Stimulated activated CD8-positive, alpha-beta memory T cell treated with anti-CD3 and anti-CD28 coated beads, Interleukin-7, amount 100 ng/mL, for 4 hours (primary cell): ENCODE results near the gene BUD23.
"Not testable (repeated sequence)": the region's sequence is repeated elsewhere in the genome, so short reads cannot be mapped to it uniquely, and the experiment has no call there.

Source experiments
- DNase-seq, 2 donors: peaks; one replicate each; pipeline ENCODE4 v3.0.0-alpha.2; 2020; ENCODE audit warnings: low read depth in 2 of 2

Gene BUD23

DNA sequence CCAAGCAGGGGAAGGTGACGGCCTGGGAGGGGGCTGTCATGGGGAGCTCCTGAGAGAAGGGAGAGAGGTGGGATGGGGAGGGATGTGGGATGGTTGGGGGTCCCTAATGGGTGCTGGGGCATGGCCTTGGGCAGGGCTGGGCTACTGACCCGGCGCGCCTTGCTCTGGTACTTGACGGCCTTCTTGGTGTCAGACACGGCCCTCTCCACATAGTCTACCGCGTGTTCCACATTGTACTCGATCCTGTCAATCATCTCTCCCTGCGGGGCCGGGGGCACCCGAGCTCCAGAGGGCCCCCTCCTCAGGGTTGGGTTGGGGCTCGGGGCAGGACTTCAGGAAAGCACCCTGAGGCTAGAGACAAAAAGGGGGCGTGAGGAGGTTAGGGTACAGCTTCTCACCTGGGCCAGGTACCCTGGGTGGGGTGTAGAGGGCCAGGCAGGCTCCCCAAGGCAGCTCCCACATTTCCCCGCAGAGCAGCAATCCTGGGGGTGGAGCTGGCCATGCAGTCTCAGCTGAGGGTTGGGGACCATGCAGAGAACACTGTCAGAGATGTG is 17.3 kb downstream of the BUD23 start:
- no peak for DNase-seq

DNA sequence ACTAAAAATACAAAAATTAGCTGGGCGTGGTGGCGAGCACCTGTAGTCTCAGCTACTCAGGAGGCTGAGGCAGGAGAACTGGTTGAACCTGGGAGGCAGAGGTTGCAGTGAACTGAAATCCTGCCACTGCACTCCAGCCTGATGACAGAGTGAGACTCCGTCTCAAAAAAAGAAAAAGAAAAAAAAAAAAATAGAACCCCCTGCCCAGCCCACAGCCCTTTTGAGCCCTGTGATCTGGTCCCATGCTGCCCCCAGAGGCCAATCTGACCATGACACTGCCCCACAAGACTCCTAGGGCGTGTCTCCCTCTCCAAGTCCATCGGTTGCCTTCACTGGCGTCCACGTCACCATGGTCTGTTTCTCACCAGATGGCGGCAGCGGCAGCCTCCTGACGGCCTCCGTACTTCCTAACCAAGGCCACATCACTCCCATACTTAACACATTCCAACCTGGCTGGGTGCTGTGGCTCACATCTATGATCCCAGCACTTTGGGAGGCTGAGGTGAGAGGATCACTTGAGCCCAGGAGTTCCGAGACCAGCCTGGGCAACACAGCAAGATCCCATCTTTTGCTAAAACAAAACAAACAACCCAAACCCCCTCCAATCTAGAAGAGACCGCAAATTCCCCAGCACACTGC is 18.1 kb downstream of the BUD23 start:
- DNase-seq, result no peak

DNA sequence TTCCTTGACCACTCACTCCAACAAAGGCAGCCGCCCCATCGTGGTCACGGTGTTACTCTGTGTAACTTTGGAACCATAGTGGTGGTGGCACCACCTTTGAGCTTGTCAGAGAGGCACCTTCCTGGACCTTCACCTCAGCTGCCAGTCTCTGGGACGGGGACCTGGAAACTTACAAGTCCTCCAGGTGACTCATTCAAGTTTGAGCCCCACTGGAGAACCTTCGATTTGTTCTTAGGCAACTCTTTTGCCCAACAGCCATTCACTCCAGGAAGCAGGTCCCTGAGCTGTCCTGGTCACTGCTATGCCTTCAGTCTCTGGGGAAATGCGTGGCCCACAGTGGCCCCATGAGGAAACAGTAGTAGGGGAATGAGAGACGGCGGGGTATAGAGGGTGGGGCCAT is 18.8 kb downstream of the BUD23 start:
- DNase-seq, result no peak

DNA sequence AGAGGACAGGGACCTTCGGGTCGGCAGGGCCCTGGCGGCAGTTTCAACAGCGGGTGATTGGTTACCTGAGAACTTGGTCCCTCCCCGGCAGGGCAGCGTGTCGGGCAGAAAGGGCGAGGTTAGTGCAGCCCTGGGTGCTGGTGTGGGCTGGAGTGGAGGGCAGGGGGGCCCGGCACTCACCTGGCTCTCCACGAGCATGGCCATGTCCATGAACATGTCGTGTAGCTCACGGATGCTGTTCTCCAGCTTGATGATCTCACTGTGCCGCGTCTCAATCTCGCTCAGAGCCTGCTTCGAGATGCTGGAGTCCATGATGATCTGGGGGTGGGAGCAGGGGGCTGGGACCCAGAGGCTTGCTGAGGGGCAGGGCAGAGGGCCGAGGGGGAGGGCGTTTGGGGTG is 19.3 kb downstream of the BUD23 start:
- DNase-seq, result no peak

DNA sequence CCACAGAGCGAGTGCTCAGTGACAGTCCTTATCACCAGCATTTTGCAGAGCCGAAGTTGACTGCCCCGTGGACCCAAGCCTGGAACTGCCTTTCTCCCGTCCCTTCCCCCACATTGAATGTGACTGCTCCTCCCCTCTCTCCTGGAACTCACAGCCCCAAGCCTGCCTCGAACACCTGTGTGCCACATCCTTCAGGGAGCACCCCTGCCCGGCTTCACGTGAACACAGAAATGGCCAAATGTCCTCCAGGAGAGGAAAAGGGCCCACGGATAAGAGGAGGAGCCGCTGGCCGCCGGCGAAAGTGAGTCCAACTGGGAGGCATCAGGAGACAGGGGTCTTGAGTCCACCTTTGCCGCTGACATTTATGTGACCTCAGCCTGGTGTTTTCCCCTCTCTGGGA is 19.8 kb downstream of the BUD23 start:
- no peak for DNase-seq

DNA sequence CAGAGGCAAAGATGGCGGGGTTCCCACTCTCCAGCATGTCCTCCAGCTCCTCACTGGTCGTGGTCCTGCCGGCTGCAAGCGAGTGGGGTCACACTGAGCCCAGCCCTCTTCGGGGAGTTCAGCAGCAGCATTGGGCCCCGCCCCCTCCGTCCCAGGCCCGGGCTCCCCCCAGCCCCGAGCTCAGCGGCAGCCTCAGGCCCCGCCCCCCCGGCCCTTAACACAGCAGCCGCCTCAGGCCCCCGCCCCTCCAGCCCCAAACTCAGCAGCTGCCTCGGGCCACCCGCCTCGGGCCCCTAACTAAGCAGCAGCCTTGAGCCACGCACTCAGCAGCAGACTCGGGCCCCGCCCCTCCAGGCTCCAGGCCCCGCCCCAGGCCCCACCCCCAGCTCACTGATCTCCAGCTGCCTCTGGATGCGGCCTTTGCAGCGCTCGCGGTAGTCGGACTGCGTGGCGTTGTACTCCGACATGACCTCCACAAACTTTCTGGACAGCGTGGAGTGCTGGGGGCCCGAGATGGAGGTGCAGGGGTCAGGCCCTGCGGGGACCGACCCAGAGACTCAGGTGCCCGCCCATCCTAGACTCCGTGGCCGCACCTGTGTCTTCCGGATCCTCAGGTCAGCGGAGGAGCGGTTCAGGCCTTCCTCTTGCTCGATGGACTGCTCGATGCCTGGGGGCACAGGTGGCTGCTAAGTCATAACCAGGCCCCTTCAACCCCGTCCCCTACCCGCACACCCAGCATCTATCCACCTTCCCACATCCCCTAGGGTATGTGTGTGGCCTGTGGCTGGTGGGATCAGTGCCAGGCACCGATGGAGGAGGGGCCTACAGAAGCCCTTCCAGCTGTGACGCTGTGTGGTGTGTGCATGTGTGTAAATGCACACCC is 20.6 kb downstream of the BUD23 start:
- no peak for DNase-seq

DNA sequence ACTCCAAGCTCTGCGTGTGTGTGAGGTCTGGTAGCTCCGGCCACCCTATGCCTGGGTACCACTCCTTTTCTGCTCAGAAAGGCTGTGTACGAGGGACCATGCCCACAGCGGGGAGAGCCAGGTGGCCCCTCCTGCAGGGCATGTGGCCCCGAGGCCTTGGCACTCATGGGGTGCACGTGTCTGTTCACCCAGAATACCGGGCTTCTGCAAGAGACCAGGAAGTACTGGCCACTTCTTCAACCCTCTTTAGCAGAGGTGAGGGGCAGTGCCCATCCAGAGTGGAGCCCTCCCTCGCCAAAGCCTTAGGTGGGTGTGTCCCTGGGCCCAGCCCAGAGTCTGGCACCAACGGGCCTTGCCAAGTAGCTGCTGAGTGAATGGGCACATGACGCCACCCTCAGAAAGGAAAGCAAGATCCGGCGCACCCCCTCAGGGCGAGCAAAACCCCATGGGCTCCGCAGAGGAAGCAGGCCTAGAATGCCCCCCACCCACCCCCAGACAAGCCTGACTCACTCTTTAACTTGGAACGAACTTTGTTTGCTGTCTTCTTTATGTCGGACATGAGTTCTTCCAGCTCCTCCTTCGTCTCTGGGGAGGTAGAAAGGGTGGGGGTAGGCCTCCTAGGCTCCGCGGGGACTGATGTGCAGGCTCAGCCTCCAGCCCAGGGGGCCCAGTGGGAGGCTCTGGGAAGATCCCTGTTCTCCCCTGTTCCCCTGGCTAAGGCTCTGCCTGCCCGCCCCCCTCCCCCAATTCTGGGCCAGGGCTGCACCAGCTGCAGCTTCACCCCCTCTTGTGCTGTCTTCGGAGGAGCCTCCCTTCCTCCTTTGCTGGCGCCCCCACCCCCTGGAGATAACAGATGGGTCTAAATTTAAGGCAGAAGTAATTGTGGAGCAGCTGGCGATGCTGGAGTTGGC is 21.5 kb downstream of the BUD23 start:
- no peak for DNase-seq

DNA sequence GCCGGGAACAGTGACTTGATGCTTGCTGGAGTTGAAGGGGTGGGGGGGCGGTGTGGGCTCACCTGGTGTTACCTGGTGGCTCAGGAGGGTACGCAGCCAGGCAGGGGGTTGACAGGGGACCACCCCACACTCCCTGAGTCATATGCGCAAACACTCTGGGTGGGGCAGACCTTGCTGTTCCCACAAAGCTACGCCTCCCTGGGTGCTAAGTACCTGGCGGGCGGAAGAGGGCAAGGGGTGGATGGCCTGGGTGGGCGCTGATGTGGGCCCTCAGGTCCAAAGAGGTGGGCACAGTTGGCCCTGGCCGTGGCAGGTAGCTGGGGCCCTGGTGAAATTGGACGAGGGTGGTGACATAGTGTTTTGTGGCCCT is 22.1 kb downstream of the BUD23 start:
- DNase-seq, result no peak

DNA sequence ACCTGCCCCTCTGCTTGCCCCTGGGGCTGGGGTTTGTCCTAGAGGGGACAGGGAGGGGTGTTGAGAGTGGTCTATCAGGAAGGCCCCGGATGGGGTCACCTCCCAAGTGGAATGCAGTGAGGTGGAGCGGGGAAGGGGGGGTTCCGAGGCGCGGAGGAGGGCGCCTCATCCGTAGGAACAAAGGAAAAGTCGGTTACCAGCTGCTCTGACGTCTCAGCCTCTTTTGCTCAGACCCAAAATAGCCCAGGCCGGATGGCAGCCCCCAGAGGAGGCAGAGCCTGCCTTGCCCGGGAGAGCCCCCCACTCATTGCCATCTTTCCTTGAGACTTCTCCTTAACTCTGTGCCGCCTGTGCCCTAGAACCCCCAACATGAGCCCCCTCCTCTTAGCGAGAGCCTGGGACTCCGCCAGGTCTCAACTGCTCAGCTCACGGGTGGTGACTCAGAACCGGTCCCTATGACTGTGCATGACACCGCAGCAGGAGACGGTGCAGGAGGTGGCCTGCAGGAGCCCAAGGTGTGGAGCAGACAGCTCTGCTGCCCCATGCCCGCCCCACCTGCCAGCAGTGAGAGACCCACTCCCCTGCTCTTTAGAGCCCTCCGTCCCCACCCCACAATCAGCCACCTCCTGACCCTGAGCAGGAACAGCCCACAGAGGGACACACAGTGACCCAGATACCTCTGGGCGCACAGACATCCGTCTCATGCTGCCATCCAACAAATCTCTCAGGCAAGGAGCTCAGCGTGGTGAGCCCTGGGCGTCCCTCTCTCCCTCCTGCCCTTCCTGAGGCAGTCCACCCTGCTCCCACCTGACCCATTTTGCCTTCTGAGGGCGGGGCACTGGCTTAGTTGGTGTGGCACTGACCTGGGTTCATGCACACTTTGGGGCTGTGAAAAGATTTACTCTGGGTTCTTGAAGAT is 23.0 kb downstream of the BUD23 start:
- DNase-seq, result no peak

DNA sequence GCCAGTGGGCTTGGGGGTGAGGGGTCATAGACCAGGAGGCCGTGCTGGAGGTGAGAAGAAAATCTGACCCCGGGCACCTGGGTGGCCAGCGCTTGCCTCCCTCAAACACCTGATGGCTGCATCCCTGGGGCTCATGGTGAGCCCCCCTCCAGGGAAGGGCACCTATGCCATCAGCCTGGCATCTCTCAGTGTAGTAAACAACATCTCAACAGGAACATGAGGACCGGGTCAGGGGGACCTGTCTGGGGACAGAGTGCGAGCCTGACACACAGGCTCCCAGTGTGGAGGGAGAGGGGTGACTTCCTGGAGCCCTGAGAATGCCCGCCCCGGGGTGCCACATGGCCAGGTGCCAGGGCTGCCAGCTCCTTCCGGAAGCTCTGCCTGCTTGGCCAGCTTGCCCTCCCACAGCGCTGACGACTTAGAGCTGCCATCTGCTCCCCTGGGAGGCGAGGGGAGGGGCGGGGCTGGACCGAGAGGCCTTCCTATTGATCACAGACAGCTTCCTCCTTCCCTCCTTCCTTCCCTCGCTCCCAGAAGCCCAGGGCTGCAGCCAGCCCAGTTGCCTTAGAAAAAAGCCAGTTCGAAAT is 23.7 kb downstream of the BUD23 start:
- DNase-seq, result no peak

DNA sequence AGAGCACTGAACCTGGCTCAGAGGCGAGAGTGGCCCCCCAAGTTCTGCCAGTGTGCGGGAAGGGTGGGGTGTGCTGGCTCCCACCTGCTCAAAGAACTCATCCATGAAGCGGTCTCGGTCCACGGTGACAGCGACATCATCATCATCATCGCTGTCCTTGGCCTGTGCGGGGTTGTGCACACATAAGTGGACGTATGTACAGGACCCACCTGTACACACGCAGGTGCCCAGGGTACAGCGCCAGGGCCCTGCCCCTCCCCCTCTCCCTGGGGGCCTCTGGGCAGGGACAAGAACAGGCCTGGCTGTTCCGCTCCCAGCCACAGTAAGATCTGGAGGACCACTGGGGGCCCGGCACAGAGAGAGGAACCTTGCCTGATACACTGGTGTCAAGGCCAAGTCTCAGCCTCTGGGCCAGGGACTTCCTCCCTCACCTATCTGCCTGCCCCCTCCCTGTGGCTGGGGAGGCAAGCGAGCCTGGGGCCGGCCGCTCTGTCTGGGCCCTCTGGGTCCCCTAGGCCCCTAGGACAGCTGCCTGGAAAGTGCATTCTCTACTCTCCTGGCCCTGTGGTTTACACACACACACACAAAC is 25.7 kb downstream of the BUD23 start:
- no peak for DNase-seq

DNA sequence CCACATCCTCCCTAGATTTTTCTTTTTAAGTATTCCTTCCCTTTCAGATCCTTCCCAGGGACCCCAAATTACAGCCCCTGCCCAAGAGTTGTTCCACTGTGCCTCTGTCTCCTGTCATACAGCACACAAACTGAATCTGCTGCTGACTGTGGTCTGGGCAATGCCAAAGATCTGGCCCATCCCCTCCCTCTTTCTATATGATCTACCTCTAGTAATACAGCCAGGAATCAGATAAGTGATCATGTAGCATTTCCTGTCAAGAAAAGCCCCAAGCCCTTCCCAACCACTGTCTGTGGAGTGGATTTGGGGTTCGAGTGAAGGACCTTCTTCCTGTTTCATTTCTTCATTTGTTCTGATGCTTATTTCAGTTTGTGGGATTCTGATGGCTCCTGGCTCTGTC is 29.4 kb downstream of the BUD23 start:
- no peak for DNase-seq

DNA sequence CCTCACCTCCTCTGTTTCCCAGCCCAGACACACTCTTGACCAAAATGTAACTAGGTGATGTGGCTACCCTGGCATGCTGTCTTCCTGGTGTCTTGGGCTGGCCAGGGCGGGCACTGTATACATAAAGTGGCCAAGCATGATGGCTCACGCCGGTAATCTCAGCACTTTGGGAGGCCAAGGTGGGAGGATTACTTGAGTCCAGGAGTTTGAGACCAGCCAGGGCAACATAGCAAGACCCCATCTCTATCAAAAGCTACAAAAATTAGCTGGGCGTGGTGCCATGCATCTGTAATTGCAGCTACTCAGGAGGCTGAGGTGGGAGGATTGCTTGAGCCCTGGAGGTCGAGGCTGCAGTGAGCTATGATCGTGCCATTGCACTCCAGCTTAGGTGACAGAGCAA is 29.9 kb downstream of the BUD23 start:
- not testable (repeated sequence) for DNase-seq

DNA sequence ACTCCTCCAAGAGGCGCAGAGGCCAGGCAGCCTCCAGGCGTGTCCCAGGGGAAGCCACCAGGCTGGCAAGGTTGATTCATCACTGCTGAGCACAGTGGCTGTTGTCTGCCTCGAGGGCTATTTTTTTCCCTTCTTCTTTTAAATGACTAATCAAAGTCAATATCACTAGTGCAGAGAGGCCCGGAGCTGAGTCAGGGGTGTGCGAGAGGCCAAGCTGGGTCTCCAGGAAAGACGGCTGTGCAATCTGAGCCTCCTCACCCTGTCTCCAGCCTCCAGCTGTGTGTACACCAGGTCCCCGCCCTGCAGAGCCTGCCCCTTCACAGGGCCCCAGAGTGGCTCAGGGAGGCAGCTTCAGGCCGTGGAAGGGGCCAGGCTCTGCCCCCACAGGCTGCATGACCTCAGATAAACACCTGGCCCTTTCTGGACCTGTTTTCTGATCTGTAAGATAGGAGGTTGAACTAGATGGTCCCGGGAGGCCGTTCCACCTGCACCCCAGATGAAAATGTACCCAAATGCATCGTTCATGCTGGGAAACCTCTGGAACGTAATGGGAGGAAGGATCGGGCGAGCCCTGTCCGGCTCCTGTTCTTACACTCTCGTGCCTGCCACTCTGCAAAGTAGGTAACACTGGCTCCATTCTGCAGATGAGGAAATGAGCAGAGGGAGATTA is 32.4 kb downstream of the BUD23 start:
- DNase-seq, result no peak

DNA sequence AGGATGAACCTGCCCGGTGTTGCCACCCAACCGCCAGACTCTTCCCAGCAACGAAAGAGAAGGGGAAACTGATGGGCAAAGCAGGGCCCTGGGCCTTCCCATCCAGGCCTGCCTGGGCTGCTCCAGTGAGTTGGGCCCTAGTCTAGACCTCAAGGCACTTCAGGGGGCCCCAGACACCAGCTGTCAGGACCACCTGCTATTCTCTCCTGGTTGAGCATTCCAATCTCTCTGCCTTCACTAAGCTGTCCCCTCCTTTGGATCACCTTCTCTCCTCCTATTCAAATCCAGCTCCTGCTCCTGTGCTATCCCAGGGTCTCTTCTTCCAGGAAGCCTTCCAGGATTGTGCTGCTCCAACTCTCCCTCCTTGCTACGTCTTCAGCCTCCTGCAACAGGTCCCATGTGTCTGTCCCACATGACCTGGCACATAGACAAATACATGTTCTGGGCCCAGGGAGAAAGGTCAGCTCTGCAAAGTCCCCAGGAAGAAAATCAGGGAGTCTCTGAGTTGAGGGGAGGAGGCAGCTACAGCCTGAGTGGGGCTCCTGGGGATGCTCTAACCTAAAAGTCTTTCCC is 33.0 kb downstream of the BUD23 start:
- no peak for DNase-seq

DNA sequence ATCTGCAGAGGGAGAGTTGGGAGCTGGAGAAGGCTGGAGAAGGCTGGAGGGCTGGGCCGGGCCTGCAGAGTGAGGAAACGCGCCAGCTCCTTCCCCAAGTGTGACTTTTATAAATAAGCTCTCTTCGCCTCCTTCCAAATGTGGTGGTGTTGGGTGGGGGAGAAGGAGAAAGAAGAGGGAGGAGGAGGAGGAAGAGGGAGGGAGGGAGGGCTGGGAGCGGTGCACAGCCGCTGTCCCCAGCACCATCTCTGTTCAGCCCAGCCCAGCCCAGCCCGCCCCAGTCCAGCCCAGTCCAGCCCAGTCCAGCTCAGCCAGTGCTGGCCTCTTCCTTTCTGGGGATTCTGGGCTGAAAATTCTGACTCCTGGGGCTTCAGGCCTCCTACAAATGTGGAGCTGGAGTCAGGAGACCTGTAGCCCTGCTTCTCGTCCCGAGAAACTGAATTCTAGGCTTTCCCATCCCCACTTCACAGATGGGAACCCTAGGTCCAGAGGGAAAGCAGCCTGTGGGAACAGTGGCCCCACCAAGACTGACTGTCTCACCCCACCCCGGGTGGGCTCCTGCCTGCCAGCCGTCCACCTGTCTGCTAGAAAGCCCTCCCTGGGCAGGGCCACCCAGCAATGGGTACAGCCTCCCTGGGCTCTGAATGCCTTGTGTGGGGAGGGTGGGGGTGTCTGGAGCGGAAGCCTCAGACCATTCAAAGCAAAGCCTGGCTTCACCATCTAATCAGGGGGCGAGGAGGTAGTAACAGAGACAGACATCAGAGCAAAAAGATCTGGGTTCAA is 33.8 kb downstream of the BUD23 start:
- DNase-seq, result no peak

DNA sequence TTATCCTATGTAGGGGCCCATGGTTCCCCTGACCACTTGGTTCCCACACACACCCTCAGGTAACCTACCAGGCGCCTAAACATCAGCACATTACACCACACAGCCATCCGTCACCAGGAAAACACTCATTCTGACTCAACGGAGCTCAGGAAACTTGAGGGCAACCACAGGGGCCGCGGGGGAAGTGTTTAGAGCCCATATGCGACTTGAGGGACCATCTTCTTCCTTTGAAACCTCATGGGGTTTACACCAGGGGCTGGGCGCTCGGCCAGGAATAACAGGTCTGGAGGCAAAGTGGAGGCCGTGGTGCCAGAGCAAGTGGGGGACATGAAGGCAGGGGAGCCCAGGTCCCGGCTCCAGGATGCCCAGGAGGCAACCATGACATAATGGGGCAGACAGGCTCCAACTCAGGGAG is 34.6 kb downstream of the BUD23 start:
- peak; percentile 72 to 75 for DNase-seq

DNA sequence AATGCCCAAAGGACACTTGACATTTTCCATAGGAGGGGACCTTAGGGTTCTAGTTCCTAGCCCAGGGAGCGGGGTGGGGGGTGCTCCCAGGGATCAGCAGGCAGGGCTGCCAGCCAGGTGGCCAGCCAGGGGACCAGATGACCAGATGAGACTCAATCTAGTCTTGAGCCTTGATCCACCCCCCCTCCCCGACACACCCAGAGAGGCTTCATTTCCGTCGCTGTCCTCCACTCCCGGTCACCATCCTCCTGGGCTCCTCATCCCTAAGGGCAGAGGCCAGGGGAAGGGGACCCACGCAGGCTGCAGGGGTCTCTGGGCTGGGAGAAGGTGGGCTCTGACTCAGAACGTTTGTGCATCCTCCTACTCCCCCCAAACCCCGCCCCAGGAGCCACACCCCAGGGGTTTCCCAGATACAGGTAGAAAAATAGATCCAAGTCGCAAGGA is 35.1 kb downstream of the BUD23 start:
- DNase-seq, result no peak
